ENCODE results near the gene BUD31. TPM values are rescaled to one million over a fixed set of nuclear protein-coding genes. Genes with fewer than 3 reads are reported as not detected.

BUD31 gene
- total RNA-seq, 1 donor = 124 TPM

GRCh38 chr7:99453105-99453504 lies 44.3 kb downstream of the BUD31 start:
- H3K36me3 ChIP-seq (ENCODE audit: insufficient read depth, low read length) = peaks cover 74% of the 10 kb centered on the region
- peak; percentile 31 for DNase-seq (ENCODE audit: insufficient read length, low spot score, missing footprints)
- no peak overlapping the region for H3K4me2 ChIP-seq (ENCODE audit: insufficient read depth, low read length)
- H3K79me2 ChIP-seq (ENCODE audit: insufficient read depth, low read length) = peaks cover 68% of the 10 kb centered on the region
- H3K27ac ChIP-seq (ENCODE audit: low read depth, low read length) = no peak overlapping the region
- no peaks in the 10 kb centered on the region for H3K4me1 ChIP-seq (ENCODE audit: insufficient read depth, low read length)
- H2AFZ ChIP-seq (ENCODE audit: low read length) = no peak overlapping the region
- H3K9me3 ChIP-seq (ENCODE audit: low read depth, low read length) = no peaks in the 10 kb centered on the region
- TF ChIP-seq CTCF (IDR thresholded peaks at IDR 0.05; ENCODE audit: extremely low read depth, low read depth, low read length) = no peak
- peaks cover 23% of the 10 kb centered on the region for H4K20me1 ChIP-seq (ENCODE audit: insufficient read depth, low read length)
- H3K4me3 ChIP-seq (ENCODE audit: insufficient read depth, low read length) = no peak overlapping the region
- H3K27me3 ChIP-seq (ENCODE audit: insufficient read depth, low read length) = no peaks in the 10 kb centered on the region

GRCh38 chr7:99455874-99456273 lies 47.1 kb downstream of the BUD31 start:
- Histone ChIP-seq H2AFZ (ENCODE audit: low read length) (no peak overlapping the region), H3K79me2 (ENCODE audit: insufficient read depth, low read length) (peaks cover 80% of the 10 kb centered on the region), H3K27ac (ENCODE audit: low read depth, low read length) (no peak overlapping the region), H3K4me1 (ENCODE audit: insufficient read depth, low read length) (no peaks in the 10 kb centered on the region), H3K36me3 (ENCODE audit: insufficient read depth, low read length) (peaks cover 73% of the 10 kb centered on the region), H4K20me1 (ENCODE audit: insufficient read depth, low read length) (peaks cover 34% of the 10 kb centered on the region), H3K9me3 (ENCODE audit: low read depth, low read length) (no peaks in the 10 kb centered on the region), H3K4me3 (ENCODE audit: insufficient read depth, low read length) (no peak overlapping the region), H3K4me2 (ENCODE audit: insufficient read depth, low read length) (no peak overlapping the region), H3K27me3 (ENCODE audit: insufficient read depth, low read length) (no peaks in the 10 kb centered on the region)
- peak; percentile 39 for DNase-seq (ENCODE audit: insufficient read length, low spot score, missing footprints)
- no peak for TF ChIP-seq CTCF (IDR thresholded peaks at IDR 0.05; ENCODE audit: extremely low read depth, low read depth, low read length)

GRCh38 chr7:99456288-99456687 lies 47.5 kb downstream of the BUD31 start:
- Histone ChIP-seq H4K20me1 (ENCODE audit: insufficient read depth, low read length) (peaks cover 32% of the 10 kb centered on the region), H3K27ac (ENCODE audit: low read depth, low read length) (no peak overlapping the region), H2AFZ (ENCODE audit: low read length) (no peak overlapping the region), H3K79me2 (ENCODE audit: insufficient read depth, low read length) (peaks cover 82% of the 10 kb centered on the region), H3K4me1 (ENCODE audit: insufficient read depth, low read length) (no peaks in the 10 kb centered on the region), H3K36me3 (ENCODE audit: insufficient read depth, low read length) (peaks cover 71% of the 10 kb centered on the region), H3K4me2 (ENCODE audit: insufficient read depth, low read length) (no peak overlapping the region), H3K9me3 (ENCODE audit: low read depth, low read length) (no peaks in the 10 kb centered on the region), H3K27me3 (ENCODE audit: insufficient read depth, low read length) (no peaks in the 10 kb centered on the region), H3K4me3 (ENCODE audit: insufficient read depth, low read length) (no peak overlapping the region)
- no peak for TF ChIP-seq CTCF (IDR thresholded peaks at IDR 0.05; ENCODE audit: extremely low read depth, low read depth, low read length)
- peak; percentile 35 for DNase-seq (ENCODE audit: insufficient read length, low spot score, missing footprints)

GRCh38 chr7:99457050-99457649 lies 48.4 kb downstream of the BUD31 start:
- H3K9me3 ChIP-seq (ENCODE audit: low read depth, low read length) = no peaks in the 10 kb centered on the region
- peak; percentile 66 for DNase-seq (ENCODE audit: insufficient read length, low spot score, missing footprints)
- H4K20me1 ChIP-seq (ENCODE audit: insufficient read depth, low read length) = peaks cover 32% of the 10 kb centered on the region
- peaks cover 90% of the 10 kb centered on the region for H3K79me2 ChIP-seq (ENCODE audit: insufficient read depth, low read length)
- H3K27ac ChIP-seq (ENCODE audit: low read depth, low read length) = no peak overlapping the region
- H3K4me2 ChIP-seq (ENCODE audit: insufficient read depth, low read length) = no peak overlapping the region
- no peaks in the 10 kb centered on the region for H3K4me1 ChIP-seq (ENCODE audit: insufficient read depth, low read length)
- TF ChIP-seq CTCF (IDR thresholded peaks at IDR 0.05; ENCODE audit: extremely low read depth, low read depth, low read length) = no peak
- H3K36me3 ChIP-seq (ENCODE audit: insufficient read depth, low read length) = peaks cover 71% of the 10 kb centered on the region
- no peak overlapping the region for H3K4me3 ChIP-seq (ENCODE audit: insufficient read depth, low read length)
- H3K27me3 ChIP-seq (ENCODE audit: insufficient read depth, low read length) = no peaks in the 10 kb centered on the region
- no peak overlapping the region for H2AFZ ChIP-seq (ENCODE audit: low read length)

Data from osteoblast (primary cell).